Measurements from ENCODE around the gene ZFYVE21.

The ZFYVE21 gene

DNA sequence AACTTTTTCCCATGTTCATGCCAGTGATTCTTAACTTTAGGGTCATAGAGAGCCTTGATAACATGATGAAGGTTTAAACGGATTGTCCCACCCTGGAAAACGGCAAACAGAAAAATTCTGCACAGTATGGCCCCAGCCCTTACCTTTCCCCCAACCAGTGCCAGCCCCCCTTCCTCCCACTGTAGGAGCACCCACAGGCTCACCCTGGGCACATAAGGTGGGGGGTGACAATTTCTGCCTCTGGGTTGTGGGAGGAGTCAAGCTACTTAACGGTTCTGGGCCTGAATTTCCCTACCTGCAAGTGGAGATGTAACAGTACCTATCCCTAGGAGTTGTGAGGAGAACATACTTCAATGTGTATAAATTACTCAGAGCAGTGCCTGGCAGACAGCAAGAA lies 18.4 kb upstream of the ZFYVE21 start:
- Histone ChIP-seq H3K9ac (ENCODE audit: low read depth, low read length) (no peak overlapping the region), H3K36me3 (ENCODE audit: insufficient read depth, low read length) (peaks cover 6% of the 10 kb centered on the region; the same call in 1 of the 2 replicates), H3K4me1 (ENCODE audit: insufficient read depth, low read length) (peaks cover 11% of the 10 kb centered on the region; the same call in 1 of the 2 replicates), H3K9me3 (ENCODE audit: control insufficient read depth, insufficient read depth, low read length) (no peaks in the 10 kb centered on the region)

DNA sequence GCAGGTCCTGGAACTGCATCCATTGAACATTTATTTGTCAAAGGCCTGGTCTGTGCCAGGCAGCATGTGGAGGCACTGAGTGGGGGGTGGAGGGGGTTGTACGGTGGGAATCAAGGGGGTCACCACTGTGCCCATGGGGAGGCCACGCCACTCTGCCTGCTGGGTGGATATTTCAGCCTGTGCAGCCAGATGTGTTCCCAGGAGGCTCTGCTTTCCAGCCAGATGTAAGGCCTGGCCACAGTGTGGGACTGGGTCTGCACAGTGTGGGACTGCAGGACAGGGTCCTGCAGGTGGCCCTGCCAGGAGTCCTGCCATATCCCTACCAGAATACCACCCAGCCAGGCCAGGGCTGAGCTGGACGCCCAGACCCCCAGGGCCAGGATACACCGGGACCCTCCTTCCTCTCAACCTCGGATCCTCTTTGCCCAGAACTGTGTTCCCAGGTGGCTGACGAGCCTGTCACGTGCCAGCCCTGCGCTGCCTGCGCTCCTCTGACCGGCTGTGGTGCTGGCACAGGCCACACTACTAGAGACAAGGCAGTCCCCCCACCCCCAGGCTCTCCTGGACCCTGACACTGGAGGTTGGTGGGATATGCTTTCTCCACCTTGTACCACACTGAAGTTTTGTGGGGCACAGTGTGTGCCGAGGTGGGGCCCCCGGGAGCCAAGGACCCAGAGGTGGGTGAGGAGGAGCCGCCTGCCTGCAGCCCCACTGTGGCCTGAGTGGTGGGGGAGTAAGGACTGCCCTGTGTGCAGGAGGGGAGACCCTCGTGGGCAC lies 17.8 kb upstream of the ZFYVE21 start:
- Histone ChIP-seq H3K9ac (ENCODE audit: low read depth, low read length) (no peak overlapping the region), H3K4me1 (ENCODE audit: insufficient read depth, low read length) (peaks cover 11% of the 10 kb centered on the region; the same call in 1 of the 2 replicates), H3K9me3 (ENCODE audit: control insufficient read depth, insufficient read depth, low read length) (no peaks in the 10 kb centered on the region), H3K36me3 (ENCODE audit: insufficient read depth, low read length) (peaks cover 5% of the 10 kb centered on the region; the same call in 1 of the 2 replicates)

DNA sequence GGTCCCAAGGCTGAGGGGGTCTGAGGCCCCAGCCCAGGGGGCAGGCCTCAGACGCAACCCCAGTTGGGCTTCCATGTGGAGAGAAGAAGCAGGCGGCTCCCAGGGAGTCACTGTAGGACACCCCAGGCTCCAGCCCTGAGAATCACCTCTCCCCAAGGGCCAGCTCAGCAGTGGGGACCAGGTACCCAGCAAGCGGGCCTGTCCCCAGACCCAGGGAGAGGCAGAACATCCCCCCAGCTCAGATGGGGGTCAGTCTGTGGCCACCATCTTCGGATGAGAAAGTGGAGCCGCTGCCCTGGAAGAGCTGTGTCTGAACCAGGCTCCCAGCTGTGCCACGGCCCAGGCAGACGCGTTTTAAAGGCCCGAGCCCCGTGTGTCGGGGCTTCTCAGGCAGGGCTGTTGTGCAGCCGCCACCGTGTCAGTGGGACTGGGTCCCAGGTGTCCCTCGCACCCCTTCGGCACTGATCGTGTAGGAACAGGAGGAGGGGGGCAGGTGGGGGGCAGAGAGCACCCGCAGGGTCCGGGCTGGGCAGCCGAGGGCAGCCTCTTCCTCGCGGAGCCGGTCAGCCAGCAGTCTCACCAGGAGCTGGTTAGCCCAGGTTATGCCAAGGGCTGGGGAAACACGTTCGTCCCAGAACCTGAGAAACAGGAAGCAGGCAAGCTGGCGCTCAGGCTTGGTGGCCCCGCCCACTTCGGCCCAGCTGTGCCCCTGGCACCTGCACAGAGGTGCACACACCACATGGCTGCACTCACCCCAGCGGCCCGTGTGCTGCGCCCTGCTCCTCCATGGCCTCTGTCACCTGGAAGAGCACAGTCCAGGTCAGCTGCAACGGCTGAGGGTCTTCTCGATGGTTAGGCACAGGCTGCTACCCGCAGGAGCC lies 17.0 kb upstream of the ZFYVE21 start:
- H3K36me3 ChIP-seq (ENCODE audit: insufficient read depth, low read length) = peaks cover 2% of the 10 kb centered on the region; the same call in 1 of the 2 replicates
- H3K9ac ChIP-seq (ENCODE audit: low read depth, low read length) = no peak overlapping the region
- no peaks in the 10 kb centered on the region for H3K9me3 ChIP-seq (ENCODE audit: control insufficient read depth, insufficient read depth, low read length)
- peaks cover 11% of the 10 kb centered on the region; the same call in 1 of the 2 replicates for H3K4me1 ChIP-seq (ENCODE audit: insufficient read depth, low read length)

DNA sequence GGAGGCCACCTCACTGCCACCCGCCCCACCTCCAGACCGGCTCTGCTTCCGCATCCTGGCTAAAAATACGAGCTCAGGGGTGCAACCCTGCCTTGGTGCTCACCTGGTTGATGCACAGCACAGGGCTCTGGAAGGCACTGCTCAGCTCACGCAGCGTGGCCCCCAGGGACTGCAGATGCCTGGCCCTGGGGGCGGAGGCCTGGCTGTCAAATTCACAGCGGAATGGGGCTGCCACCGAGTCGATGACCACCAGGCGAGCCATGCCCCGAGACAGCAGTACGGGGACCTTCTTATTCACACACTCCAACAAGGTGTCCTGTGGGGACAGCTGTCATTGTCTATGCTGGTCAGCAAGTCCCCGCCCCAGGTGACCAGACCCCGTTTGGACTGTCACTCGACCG lies 16.3 kb upstream of the ZFYVE21 start:
- H3K36me3 ChIP-seq (ENCODE audit: insufficient read depth, low read length) = peaks cover 2% of the 10 kb centered on the region; the same call in 1 of the 2 replicates
- H3K4me1 ChIP-seq (ENCODE audit: insufficient read depth, low read length) = peaks cover 11% of the 10 kb centered on the region; the same call in 1 of the 2 replicates
- no peak overlapping the region for H3K9ac ChIP-seq (ENCODE audit: low read depth, low read length)

DNA sequence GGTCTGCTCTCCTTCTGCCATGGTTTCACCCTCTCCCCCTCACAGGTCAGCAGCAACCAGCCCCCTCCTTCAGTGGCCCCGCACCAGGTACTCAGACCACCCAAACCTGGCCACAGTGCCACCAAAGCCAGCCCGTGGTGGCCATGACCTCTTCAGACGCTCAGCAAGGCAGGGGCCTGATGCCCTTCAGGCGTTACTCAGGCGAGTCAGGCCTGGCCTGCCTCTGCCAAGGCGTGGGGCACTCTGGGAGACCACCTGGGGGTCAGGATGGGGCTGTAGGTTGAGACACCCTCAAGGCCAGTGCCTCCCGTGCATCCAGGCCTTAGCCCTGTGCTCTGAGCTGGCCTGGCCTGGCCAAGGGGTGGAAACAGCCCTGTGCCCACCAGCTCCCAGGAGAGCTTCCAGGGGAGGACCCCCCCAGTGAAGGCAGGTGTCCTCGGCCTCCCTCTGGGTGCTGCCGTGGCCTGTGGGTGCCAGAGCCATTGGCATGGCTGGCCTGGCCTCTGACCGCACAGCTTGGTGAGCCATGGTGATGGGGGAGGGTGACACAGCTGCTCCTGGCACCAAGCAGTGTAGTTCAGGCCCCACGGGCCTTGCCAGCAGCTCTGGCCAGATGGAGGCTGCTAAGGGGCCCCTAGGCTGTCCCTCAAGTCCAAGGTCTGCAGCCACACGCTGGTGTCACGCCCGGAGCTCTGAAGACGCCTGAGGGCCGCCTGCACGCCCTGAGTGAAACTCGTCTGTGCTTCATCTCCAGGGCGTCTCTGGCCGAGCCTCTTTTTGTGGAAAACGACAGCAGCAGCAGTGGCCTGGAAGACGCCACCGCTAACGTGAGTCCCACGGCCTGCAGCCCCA lies 15.5 kb upstream of the ZFYVE21 start:
- no peaks in the 10 kb centered on the region for H3K9me3 ChIP-seq (ENCODE audit: control insufficient read depth, insufficient read depth, low read length)
- 0 out of 2 replicates have a peak, but pooled peaks cover 2% of the 10 kb centered on the region for H3K36me3 ChIP-seq (ENCODE audit: insufficient read depth, low read length)
- H3K4me1 ChIP-seq (ENCODE audit: insufficient read depth, low read length) = peaks cover 11% of the 10 kb centered on the region; the same call in 1 of the 2 replicates
- no peak overlapping the region for H3K9ac ChIP-seq (ENCODE audit: low read depth, low read length)

More for the DNA sequence above, 16.3 kb upstream of the ZFYVE21 start:
- H3K9me3 ChIP-seq (ENCODE audit: control insufficient read depth, insufficient read depth, low read length) = no peaks in the 10 kb centered on the region

DNA sequence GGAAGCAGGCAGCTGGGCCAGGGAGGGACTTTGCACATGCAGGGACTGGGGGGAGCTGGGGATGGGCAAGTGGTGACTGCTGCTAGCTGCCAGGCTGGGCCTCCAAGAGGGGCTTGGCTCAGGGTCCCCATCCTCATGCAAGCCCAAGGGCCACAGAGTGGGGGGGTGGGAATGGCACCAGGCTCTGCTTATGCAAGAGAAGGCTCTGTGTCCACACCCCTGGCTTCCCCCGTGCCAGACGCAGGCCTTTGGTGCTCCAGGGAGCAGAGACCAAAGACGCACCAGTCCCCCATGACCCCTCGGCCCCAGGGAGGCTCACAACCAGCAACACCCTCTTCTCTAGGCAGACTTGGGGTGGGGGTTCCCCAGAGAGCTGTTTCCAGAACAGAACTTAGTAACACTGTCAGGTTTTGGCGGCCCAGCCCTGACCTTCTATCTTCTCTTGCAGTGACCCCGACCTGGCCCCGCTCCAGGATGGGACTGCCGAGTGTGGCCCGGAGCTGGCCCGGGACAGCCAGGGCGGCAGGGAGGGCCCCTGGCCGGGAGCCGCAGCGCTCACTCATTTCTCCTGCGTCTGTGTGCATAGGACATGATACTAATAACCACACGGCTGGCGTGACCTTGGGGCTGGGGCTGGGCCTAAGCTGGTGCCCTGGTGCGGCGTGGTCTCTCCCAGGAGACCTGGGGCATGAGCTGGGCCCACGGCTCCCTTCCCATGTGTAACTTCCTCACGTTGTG lies 14.7 kb upstream of the ZFYVE21 start:
- Histone ChIP-seq H3K9me3 (ENCODE audit: control insufficient read depth, insufficient read depth, low read length) (no peaks in the 10 kb centered on the region), H3K4me1 (ENCODE audit: insufficient read depth, low read length) (peaks cover 8% of the 10 kb centered on the region; the same call in 1 of the 2 replicates), H3K9ac (ENCODE audit: low read depth, low read length) (no peak overlapping the region), H3K36me3 (ENCODE audit: insufficient read depth, low read length) (peaks cover 4% of the 10 kb centered on the region; the same call in 1 of the 2 replicates)

DNA sequence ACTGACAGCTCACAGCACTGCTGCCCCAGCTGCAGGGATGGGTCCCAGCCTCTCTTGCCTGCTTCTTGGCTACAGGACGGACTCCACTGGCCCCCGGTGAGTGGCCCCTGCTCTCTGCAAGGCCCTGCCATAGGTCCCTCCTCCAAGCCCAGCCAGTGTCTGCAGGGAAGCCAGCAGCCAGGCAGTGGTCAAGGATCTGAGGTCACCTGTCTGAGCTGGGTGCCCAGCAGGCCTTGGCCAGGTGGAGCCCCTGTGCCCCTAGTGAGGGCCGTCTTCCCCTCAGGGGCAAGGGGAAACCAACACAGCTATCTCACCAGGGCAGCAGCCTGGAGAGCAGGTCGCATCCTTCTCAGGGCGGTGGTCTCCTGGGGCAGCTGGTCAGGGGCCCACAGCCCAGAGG lies 13.5 kb upstream of the ZFYVE21 start:
- no peak overlapping the region for H3K9ac ChIP-seq (ENCODE audit: low read depth, low read length)
- H3K36me3 ChIP-seq (ENCODE audit: insufficient read depth, low read length) = peaks cover 10% of the 10 kb centered on the region; the same call in 1 of the 2 replicates
- peaks cover 3% of the 10 kb centered on the region; the same call in 1 of the 2 replicates for H3K4me1 ChIP-seq (ENCODE audit: insufficient read depth, low read length)
- H3K9me3 ChIP-seq (ENCODE audit: control insufficient read depth, insufficient read depth, low read length) = no peaks in the 10 kb centered on the region

DNA sequence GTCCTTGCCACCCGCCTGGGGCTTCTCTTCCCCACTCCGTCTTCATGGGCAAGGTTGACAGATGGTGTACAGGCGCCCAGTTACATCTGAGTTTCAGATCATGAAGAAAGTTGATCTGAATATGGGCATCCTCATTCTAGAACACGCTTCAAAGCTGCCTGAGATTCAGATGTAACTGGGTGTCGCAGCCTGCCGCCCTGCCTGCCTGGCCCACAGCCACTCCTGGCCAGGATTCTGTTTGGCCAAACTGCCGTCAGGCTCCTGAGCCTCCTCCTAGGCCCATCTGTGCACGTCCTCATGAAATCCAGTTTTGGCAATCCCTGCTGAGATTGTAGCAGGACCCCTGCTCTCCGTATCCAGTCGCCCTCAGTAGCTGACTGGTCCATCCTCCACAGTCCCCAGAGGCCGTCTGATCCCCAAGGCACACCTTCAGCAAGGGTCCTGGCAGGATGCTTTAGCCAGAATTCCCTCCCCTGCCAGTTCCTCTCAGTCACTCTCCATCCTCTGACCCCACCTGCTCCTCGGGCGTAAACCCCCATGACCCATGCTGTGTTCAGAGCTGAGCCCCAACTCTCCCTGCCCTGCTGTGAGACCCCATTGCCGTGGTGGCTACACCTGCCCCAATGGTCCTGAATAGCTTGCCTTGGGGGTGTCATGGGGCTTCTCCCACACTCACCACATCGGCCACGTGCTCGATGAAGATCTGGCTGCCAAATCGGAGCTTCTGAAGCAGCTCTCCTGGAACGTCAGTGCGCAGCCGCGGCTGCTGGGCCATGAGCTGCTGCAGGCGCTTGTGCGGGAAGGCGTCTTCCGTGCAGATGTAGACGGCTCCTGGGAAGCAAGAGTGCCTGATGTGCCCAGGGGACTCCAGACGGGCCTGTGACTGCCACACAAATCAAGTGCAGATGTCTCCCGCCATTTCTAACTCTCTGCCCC lies 12.8 kb upstream of the ZFYVE21 start:
- peaks cover 10% of the 10 kb centered on the region; the same call in 1 of the 2 replicates for H3K36me3 ChIP-seq (ENCODE audit: insufficient read depth, low read length)
- H3K4me1 ChIP-seq (ENCODE audit: insufficient read depth, low read length) = no peaks in the 10 kb centered on the region
- H3K9ac ChIP-seq (ENCODE audit: low read depth, low read length) = no peak overlapping the region
- H3K9me3 ChIP-seq (ENCODE audit: control insufficient read depth, insufficient read depth, low read length) = no peaks in the 10 kb centered on the region

DNA sequence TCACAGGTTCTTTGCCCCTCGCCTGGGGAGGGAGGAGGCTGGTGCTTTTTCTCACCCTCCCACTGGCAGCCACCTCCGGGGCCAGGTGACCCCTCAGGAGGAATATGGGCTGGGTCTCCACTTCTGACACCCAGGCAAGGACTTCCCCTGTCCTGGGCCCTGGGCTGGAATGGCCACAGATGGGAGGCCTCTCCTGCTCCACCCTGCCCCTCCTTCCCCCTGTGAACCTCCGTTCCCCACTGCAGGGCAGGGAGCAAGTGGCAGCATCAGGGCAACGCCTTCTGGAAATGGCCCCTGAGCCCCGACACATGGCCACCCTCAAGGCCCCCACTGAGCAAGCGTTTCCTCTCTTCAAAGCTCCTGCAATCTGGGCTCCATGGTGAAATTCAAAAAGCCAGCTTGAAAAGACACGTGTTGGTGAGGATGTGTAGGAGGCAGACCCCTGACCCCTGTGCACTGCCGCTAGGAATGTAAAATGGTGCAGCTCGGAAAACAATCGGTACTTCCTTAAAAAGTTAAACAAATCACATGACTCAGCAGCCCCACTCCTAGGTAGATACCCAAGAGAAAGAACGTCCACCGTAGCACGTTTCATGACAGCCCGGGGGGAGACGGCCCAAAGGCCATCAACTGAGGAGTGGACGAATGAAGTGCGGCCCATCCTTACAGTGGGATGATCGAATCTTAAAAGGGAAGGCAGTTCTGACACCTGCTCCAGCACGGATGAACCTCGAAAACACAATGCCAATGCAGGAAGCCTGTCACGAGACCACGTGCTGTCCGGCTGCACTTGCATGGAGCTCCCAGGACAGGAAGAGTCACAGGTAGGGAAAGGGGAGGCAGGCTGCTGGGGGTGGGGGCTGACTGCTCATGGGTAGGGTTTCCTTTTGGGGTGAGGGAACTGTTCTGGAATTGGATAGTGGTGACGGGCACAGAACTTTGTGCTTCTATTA lies 11.9 kb upstream of the ZFYVE21 start:
- H3K9ac ChIP-seq (ENCODE audit: low read depth, low read length) = no peak overlapping the region
- H3K9me3 ChIP-seq (ENCODE audit: control insufficient read depth, insufficient read depth, low read length) = no peaks in the 10 kb centered on the region
- H3K4me1 ChIP-seq (ENCODE audit: insufficient read depth, low read length) = no peaks in the 10 kb centered on the region
- H3K36me3 ChIP-seq (ENCODE audit: insufficient read depth, low read length) = peaks cover 8% of the 10 kb centered on the region; the same call in 1 of the 2 replicates

DNA sequence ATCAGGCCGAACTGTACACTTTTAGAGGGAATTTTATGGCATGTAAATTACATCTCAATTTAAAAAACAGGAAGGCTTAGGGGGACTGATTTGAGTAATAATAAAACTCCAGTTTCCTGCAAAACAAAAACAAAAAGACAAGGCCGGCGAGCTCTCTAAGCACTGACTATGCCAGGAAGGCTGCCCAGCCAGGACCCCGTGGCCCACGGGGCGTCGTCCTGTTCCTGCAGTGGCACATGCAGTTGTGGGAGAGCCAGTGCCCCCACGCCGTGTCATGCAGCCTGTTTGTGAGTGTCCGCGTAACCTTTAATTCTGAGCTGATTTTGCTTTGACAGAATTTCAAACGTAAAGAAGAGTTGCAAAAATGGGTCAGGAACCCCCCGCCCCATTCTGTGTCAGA lies 10.9 kb upstream of the ZFYVE21 start:
- Histone ChIP-seq H3K4me1 (ENCODE audit: insufficient read depth, low read length) (no peaks in the 10 kb centered on the region), H3K36me3 (ENCODE audit: insufficient read depth, low read length) (peaks cover 8% of the 10 kb centered on the region; the same call in 1 of the 2 replicates), H3K9me3 (ENCODE audit: control insufficient read depth, insufficient read depth, low read length) (no peaks in the 10 kb centered on the region), H3K9ac (ENCODE audit: low read depth, low read length) (no peak overlapping the region)

DNA sequence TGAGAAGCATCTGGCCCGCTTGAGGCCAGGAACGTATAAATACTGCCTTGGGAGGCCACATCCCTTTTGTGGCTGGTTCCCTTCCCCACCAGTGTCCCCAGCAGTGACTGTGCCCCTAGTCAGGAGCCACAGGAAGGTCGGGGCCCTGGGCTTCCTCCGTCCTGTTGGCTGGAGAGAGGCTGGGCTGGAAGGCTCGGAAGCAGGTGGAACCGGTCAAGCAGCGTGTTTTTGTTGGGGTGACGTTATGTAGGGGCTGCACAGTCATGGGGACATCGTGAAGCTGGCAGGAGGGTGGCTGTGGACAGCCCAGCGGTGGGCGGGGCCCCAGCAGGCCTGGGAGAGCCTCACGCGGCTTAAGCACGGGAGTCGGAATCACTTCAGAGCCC lies 10.5 kb upstream of the ZFYVE21 start:
- no peaks in the 10 kb centered on the region for H3K9me3 ChIP-seq (ENCODE audit: control insufficient read depth, insufficient read depth, low read length)
- H3K9ac ChIP-seq (ENCODE audit: low read depth, low read length) = no peak overlapping the region
- peaks cover 8% of the 10 kb centered on the region; the same call in 1 of the 2 replicates for H3K36me3 ChIP-seq (ENCODE audit: insufficient read depth, low read length)
- no peaks in the 10 kb centered on the region for H3K4me1 ChIP-seq (ENCODE audit: insufficient read depth, low read length)
